ENCODE data around the gene FAM204A.

FAM204A gene

GRCh38 chr10:118277871-118278270, 64.3 kb downstream of the FAM204A start:
- no peak for DNase-seq

- DNase-seq: no peak
Measured at GRCh38 chr10:118276727-118277126, 65.4 kb downstream of the FAM204A start.

GRCh38 chr10:118276204-118276603, 65.9 kb downstream of the FAM204A start:
- DNase-seq: no peak

- no peak for DNase-seq
Measured at GRCh38 chr10:118273662-118274061, 68.5 kb downstream of the FAM204A start.

- no peak for DNase-seq
Measured at GRCh38 chr10:118272767-118273166, 69.4 kb downstream of the FAM204A start.

- peak; percentile 47 for DNase-seq
Measured at GRCh38 chr10:118272149-118272721, 69.9 kb downstream of the FAM204A start.

- DNase-seq: no peak
Measured at GRCh38 chr10:118271671-118272070, 70.5 kb downstream of the FAM204A start.

- no peak for DNase-seq
Measured at GRCh38 chr10:118266098-118266748, 75.9 kb downstream of the FAM204A start.

GRCh38 chr10:118264838-118265470, 77.2 kb downstream of the FAM204A start:
- no peak for DNase-seq

GRCh38 chr10:118264252-118264651, 77.9 kb downstream of the FAM204A start:
- DNase-seq: no peak

GRCh38 chr10:118262538-118262937, 79.6 kb downstream of the FAM204A start:
- no peak for DNase-seq

GRCh38 chr10:118259288-118259906, 82.7 kb downstream of the FAM204A start:
- DNase-seq: peak; percentile 78

GRCh38 chr10:118258285-118258684, 83.8 kb downstream of the FAM204A start:
- no peak for DNase-seq

- no peak for DNase-seq
Measured at GRCh38 chr10:118256825-118257570, 85.1 kb downstream of the FAM204A start.

GRCh38 chr10:118256209-118256608, 85.9 kb downstream of the FAM204A start:
- no peak for DNase-seq

- DNase-seq: no peak
Measured at GRCh38 chr10:118255355-118255754, 86.8 kb downstream of the FAM204A start.

GRCh38 chr10:118254654-118255053, 87.5 kb downstream of the FAM204A start:
- DNase-seq: no peak

- DNase-seq: no peak
Measured at GRCh38 chr10:118253397-118253796, 88.7 kb downstream of the FAM204A start.

GRCh38 chr10:118251791-118252190, 90.3 kb downstream of the FAM204A start:
- DNase-seq: no peak

- no peak for DNase-seq
Measured at GRCh38 chr10:118249714-118250113, 92.4 kb downstream of the FAM204A start.

All from eye (tissue), 1 donor.